ENCODE measurements around the gene HAVCR1.

The HAVCR1 gene

GRCh38 chr5:156984064-156984463 lies 74.9 kb downstream of the HAVCR1 start:
- DNase-seq, result no peak

- no peak for DNase-seq
Measured at GRCh38 chr5:156981481-156981880, 77.4 kb downstream of the HAVCR1 start.
